Measurements from ENCODE around the gene USP43. TPM values are rescaled to one million over a fixed set of nuclear protein-coding genes. Genes with fewer than 3 reads are reported as not detected.

USP43 gene
- total and polyA plus RNA-seq, 10 of the 15 experiments (the other 5 are each of a cell fraction or from before 2014, with no cell fraction given): 0.94 TPM; not detected in 9

DNA sequence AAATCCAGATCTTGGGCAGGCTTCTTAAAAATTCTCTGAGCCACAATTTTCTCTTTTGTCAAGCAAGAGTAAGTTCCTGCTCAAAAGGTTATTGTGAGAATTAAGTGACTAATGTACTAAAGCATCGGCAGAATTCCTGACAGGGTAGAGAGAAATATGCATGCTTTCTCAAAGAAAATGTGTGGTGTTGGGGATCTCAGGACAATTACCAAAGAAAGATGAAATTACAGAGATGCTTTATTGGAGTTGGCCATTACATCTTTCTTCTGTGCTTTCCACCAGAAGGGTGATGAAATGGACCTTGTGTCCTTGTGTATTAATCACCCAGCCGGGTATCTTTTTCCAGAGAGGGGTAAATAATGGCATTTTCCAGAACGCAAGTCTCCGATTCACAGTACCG is 1.7 kb upstream of the USP43 start:
- Histone ChIP-seq H3K79me2 (ENCODE audit: control insufficient read depth, insufficient read depth, low read length) (no peaks in the 10 kb centered on the region), H3K4me3 (no peak overlapping the region), H3K9ac (ENCODE audit: control insufficient read depth, insufficient read depth, low read length) (no peak overlapping the region), H3K4me2 (ENCODE audit: control insufficient read depth, insufficient read depth) (no peak overlapping the region), H3K36me3 (ENCODE audit: control insufficient read depth in 2 of 2, insufficient read depth in 2 of 2, low read length in 1 of 2) (no peaks in the 10 kb centered on the region), H3K27me3 (replicated peaks in 1 of 2; ENCODE audit: control insufficient read depth in 2 of 2, insufficient read depth in 2 of 2, low read length in 1 of 2) (peaks cover 2 to 4% of the 10 kb centered on the region in 2 experiments), H3K27ac (ENCODE audit: control insufficient read depth, insufficient read depth) (no peak overlapping the region), H3K4me1 (ENCODE audit: control insufficient read depth, insufficient read depth, low read length) (peaks cover 4% of the 10 kb centered on the region; the same call in 1 of the 2 replicates), H2AFZ (ENCODE audit: control insufficient read depth, low read depth, low read length) (no peak overlapping the region), H4K20me1 (ENCODE audit: control insufficient read depth, insufficient read depth) (no peaks in the 10 kb centered on the region), H3K9me3 (replicated peaks; ENCODE audit: control insufficient read depth, insufficient read depth, low read length) (no peaks in the 10 kb centered on the region)
- ChIA-PET SMC1A (ENCODE audit: uncharacterized antibody, unreplicated experiment) (no interaction called here), POLR2A (no interaction called here), RAD21 (ENCODE audit: unreplicated experiment) (no interaction called here), CTCF (no interaction called here)
- ATAC-seq (no peak), DNase-seq (ENCODE audit: low read depth, low spot score) (no peak), FAIRE-seq (no peak)
- intact Hi-C loops (cut with micrococcal nuclease; ENCODE audit: unreplicated experiment) (no loop called here), in situ Hi-C loops (cut with MboI) (loop anchor here (5.0 kb wide), 1 partner anchor 51 kb away; no protein-coding TSS in a partner anchor)
- 81% methylated on average over 5 of the region's 5 CpGs for WGBS (ENCODE audit: insufficient coverage, insufficient replicate concordance, low lambda C conversion rate, missing lambda C conversion rate)
- no TSS peak for BruUV-seq (replicated peaks)
- TF ChIP-seq RELB (IDR thresholded peaks at IDR 0.05; ENCODE audit: low read depth): no peak
- TF ChIP-seq BRCA1 (IDR thresholded peaks at IDR 0.05; ENCODE audit: low read depth, low read length): no peak
- TF ChIP-seq JUNB (IDR thresholded peaks at IDR 0.05): no peak
- TF ChIP-seq, protein P1, sequence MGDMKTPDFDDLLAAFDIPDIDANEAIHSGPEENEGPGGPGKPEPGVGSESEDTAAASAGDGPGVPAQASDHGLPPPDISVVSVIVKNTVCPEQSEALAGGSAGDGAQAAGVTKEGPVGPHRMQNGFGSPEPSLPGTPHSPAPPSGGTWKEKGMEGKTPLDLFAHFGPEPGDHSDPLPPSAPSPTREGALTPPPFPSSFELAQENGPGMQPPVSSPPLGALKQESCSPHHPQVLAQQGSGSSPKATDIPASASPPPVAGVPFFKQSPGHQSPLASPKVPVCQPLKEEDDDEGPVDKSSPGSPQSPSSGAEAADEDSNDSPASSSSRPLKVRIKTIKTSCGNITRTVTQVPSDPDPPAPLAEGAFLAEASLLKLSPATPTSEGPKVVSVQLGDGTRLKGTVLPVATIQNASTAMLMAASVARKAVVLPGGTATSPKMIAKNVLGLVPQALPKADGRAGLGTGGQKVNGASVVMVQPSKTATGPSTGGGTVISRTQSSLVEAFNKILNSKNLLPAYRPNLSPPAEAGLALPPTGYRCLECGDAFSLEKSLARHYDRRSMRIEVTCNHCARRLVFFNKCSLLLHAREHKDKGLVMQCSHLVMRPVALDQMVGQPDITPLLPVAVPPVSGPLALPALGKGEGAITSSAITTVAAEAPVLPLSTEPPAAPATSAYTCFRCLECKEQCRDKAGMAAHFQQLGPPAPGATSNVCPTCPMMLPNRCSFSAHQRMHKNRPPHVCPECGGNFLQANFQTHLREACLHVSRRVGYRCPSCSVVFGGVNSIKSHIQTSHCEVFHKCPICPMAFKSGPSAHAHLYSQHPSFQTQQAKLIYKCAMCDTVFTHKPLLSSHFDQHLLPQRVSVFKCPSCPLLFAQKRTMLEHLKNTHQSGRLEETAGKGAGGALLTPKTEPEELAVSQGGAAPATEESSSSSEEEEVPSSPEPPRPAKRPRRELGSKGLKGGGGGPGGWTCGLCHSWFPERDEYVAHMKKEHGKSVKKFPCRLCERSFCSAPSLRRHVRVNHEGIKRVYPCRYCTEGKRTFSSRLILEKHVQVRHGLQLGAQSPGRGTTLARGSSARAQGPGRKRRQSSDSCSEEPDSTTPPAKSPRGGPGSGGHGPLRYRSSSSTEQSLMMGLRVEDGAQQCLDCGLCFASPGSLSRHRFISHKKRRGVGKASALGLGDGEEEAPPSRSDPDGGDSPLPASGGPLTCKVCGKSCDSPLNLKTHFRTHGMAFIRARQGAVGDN (IDR thresholded peaks at IDR 0.05): no peak
- no peak for TF ChIP-seq HDAC2 (IDR thresholded peaks at IDR 0.05)
- no peak for TF ChIP-seq CHD4 (IDR thresholded peaks at IDR 0.05)
- TF ChIP-seq SPI1 (IDR thresholded peaks at IDR 0.05; ENCODE audit: borderline replicate concordance, insufficient read depth, low read depth, low read length): no peak
- TF ChIP-seq, protein P2, sequence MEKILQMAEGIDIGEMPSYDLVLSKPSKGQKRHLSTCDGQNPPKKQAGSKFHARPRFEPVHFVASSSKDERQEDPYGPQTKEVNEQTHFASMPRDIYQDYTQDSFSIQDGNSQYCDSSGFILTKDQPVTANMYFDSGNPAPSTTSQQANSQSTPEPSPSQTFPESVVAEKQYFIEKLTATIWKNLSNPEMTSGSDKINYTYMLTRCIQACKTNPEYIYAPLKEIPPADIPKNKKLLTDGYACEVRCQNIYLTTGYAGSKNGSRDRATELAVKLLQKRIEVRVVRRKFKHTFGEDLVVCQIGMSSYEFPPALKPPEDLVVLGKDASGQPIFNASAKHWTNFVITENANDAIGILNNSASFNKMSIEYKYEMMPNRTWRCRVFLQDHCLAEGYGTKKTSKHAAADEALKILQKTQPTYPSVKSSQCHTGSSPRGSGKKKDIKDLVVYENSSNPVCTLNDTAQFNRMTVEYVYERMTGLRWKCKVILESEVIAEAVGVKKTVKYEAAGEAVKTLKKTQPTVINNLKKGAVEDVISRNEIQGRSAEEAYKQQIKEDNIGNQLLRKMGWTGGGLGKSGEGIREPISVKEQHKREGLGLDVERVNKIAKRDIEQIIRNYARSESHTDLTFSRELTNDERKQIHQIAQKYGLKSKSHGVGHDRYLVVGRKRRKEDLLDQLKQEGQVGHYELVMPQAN (conservative IDR thresholded peaks at IDR 0.05): no peak
- TF ChIP-seq, protein P3, sequence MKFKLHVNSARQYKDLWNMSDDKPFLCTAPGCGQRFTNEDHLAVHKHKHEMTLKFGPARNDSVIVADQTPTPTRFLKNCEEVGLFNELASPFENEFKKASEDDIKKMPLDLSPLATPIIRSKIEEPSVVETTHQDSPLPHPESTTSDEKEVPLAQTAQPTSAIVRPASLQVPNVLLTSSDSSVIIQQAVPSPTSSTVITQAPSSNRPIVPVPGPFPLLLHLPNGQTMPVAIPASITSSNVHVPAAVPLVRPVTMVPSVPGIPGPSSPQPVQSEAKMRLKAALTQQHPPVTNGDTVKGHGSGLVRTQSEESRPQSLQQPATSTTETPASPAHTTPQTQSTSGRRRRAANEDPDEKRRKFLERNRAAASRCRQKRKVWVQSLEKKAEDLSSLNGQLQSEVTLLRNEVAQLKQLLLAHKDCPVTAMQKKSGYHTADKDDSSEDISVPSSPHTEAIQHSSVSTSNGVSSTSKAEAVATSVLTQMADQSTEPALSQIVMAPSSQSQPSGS (IDR thresholded peaks at IDR 0.05; ENCODE audit: low read length): no peak
- TF ChIP-seq ZZZ3 (IDR thresholded peaks at IDR 0.05; ENCODE audit: control insufficient read depth, insufficient read length, low read depth): no peak
- no peak for TF ChIP-seq NR2C1 (IDR thresholded peaks at IDR 0.05)
- TF ChIP-seq SMARCA5 (IDR thresholded peaks at IDR 0.05): no peak
- TF ChIP-seq, protein P4, sequence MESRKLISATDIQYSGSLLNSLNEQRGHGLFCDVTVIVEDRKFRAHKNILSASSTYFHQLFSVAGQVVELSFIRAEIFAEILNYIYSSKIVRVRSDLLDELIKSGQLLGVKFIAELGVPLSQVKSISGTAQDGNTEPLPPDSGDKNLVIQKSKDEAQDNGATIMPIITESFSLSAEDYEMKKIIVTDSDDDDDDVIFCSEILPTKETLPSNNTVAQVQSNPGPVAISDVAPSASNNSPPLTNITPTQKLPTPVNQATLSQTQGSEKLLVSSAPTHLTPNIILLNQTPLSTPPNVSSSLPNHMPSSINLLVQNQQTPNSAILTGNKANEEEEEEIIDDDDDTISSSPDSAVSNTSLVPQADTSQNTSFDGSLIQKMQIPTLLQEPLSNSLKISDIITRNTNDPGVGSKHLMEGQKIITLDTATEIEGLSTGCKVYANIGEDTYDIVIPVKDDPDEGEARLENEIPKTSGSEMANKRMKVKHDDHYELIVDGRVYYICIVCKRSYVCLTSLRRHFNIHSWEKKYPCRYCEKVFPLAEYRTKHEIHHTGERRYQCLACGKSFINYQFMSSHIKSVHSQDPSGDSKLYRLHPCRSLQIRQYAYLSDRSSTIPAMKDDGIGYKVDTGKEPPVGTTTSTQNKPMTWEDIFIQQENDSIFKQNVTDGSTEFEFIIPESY (IDR thresholded peaks at IDR 0.05): no peak
